Measurements from ENCODE around the gene PPIP5K2. TPM values are rescaled to one million over a fixed set of nuclear protein-coding genes. Genes with fewer than 3 reads are reported as not detected.

Gene PPIP5K2
- total RNA-seq, 4 donors from 2014 or later = 40.1 to 60.8 (median 57.7) TPM

GRCh38 chr5:103174147-103174546 is 54.0 kb downstream of the PPIP5K2 start:
- intact Hi-C loops (cut with DNase I) = no loop called here
- Histone ChIP-seq H3K4me1 (no peaks in the 10 kb centered on the region), H3K9me3 (no peaks in the 10 kb centered on the region), H3K27ac (no peak overlapping the region), H3K36me3 (peaks cover 0 to 4% of the 10 kb centered on the region in 2 donors), H3K4me3 (replicated peaks in 1 of 3) (no peak overlapping the region), H3K27me3 (no peaks in the 10 kb centered on the region)
- DNase-seq = no peak
- WGBS, 2 donors = 96 to 98% methylated on average over 1 of the region's 1 CpG
- TF ChIP-seq POLR2A (IDR thresholded peaks at IDR 0.05) (no peak), CTCF (IDR thresholded peaks at IDR 0.05) (no peak)

GRCh38 chr5:103177543-103177942 is 57.4 kb downstream of the PPIP5K2 start:
- H3K4me3 ChIP-seq (replicated peaks in 1 of 3) = no peak overlapping the region
- no peaks in the 10 kb centered on the region for H3K4me1 ChIP-seq
- TF ChIP-seq CTCF (IDR thresholded peaks at IDR 0.05) (no peak), POLR2A (IDR thresholded peaks at IDR 0.05) (no peak)
- H3K9me3 ChIP-seq = no peaks in the 10 kb centered on the region
- H3K27me3 ChIP-seq = no peaks in the 10 kb centered on the region
- no peak overlapping the region for H3K27ac ChIP-seq
- intact Hi-C loops (cut with DNase I) = no loop called here
- 90 to 91% methylated on average over 4 of the region's 4 CpGs for WGBS, 2 donors
- no peak for DNase-seq
- H3K36me3 ChIP-seq = peaks cover 0 to 19% of the 10 kb centered on the region in 2 donors

GRCh38 chr5:103178167-103178566 is 58.1 kb downstream of the PPIP5K2 start:
- Histone ChIP-seq H3K27ac (no peak overlapping the region), H3K4me3 (replicated peaks in 1 of 3) (no peak overlapping the region), H3K4me1 (no peaks in the 10 kb centered on the region), H3K36me3 (peaks cover 5 to 20% of the 10 kb centered on the region in 2 donors), H3K9me3 (no peaks in the 10 kb centered on the region), H3K27me3 (no peaks in the 10 kb centered on the region)
- no peak for DNase-seq
- intact Hi-C loops (cut with DNase I) = no loop called here
- WGBS, 2 donors = 97 to 98% methylated on average over 2 of the region's 2 CpGs
- TF ChIP-seq CTCF (IDR thresholded peaks at IDR 0.05) (no peak), POLR2A (IDR thresholded peaks at IDR 0.05) (no peak)

GRCh38 chr5:103186152-103186551 is 66.1 kb downstream of the PPIP5K2 start:
- Histone ChIP-seq H3K9me3 (no peaks in the 10 kb centered on the region), H3K27me3 (no peaks in the 10 kb centered on the region), H3K36me3 (peaks cover 7 to 9% of the 10 kb centered on the region in 2 donors), H3K4me1 (no peaks in the 10 kb centered on the region), H3K27ac (no peak overlapping the region), H3K4me3 (replicated peaks in 1 of 3) (no peak overlapping the region)
- TF ChIP-seq CTCF (IDR thresholded peaks at IDR 0.05) = no peak
- no peak for TF ChIP-seq POLR2A (IDR thresholded peaks at IDR 0.05)
- intact Hi-C loops (cut with DNase I) = no loop called here
- WGBS, 2 donors = 95 to 98% methylated on average over 8 of the region's 8 CpGs
- no peak for DNase-seq

- DNase-seq = no peak
- no peak for TF ChIP-seq CTCF (IDR thresholded peaks at IDR 0.05)
- TF ChIP-seq POLR2A (IDR thresholded peaks at IDR 0.05) = no peak
- Histone ChIP-seq H3K36me3 (peaks cover 0 to 5% of the 10 kb centered on the region in 2 donors), H3K27me3 (no peaks in the 10 kb centered on the region), H3K9me3 (no peaks in the 10 kb centered on the region), H3K4me1 (no peaks in the 10 kb centered on the region), H3K27ac (no peak overlapping the region), H3K4me3 (replicated peaks in 1 of 3) (no peak overlapping the region)
- 51 to 60% methylated on average over 1 of the region's 1 CpG for WGBS, 2 donors
- intact Hi-C loops (cut with DNase I) = no loop called here
Measured at GRCh38 chr5:103188436-103188835, 68.3 kb downstream of the PPIP5K2 start.

All from thyroid gland (tissue), 4 donors.